H9 (cell line): ENCODE data around the gene VCAN. TPM values are rescaled to one million over a fixed set of nuclear protein-coding genes. Genes with fewer than 3 reads are reported as not detected.

Experiments used
- DNase-seq: peaks from one replicate; pipeline ENCODE4 v3.0.0-alpha.2; 2017
- H2AFZ ChIP-seq: one replicate; pipeline ENCODE4 v1.6.1; 2013; ENCODE audit warnings: mild to moderate bottlenecking, low read length, control low read depth, moderate library complexity
- H2AK5ac ChIP-seq: 2 replicates; pipeline ENCODE4 v1.6.1; 2013; ENCODE audit warnings: low read length, control low read depth, mixed read lengths; ENCODE audit not compliant: insufficient read length
- H2BK120ac ChIP-seq: one replicate; pipeline ENCODE4 v1.6.1; 2013; ENCODE audit warnings: low read depth, mild to moderate bottlenecking, low read length, control low read depth, inconsistent platforms; ENCODE audit not compliant: poor library complexity, severe bottlenecking
- H2BK12ac ChIP-seq: 2 replicates; pipeline ENCODE4 v1.6.1; 2013; ENCODE audit warnings: low read length, control low read depth, mixed read lengths, low read depth; ENCODE audit not compliant: insufficient read length
- H2BK15ac ChIP-seq: 2 replicates; pipeline ENCODE4 v1.6.1; 2013; ENCODE audit warnings: low read depth, low read length, control low read depth
- H2BK20ac ChIP-seq: one replicate; pipeline ENCODE4 v1.6.1; 2013; ENCODE audit warnings: low read depth, mild to moderate bottlenecking, low read length, control low read depth, inconsistent platforms; ENCODE audit not compliant: poor library complexity, severe bottlenecking
- H2BK5ac ChIP-seq: 2 replicates; pipeline ENCODE4 v1.6.1; 2013; ENCODE audit warnings: low read length, control low read depth, mixed read lengths; ENCODE audit not compliant: insufficient read length
- H3K14ac ChIP-seq: 2 replicates; pipeline ENCODE4 v1.6.1; 2013; ENCODE audit warnings: low read length, control low read depth; ENCODE audit not compliant: insufficient read depth
- H3K18ac ChIP-seq: 2 replicates; pipeline ENCODE4 v1.6.1; 2013; ENCODE audit warnings: low read depth, mild to moderate bottlenecking, mixed read lengths, low read length, control low read depth; ENCODE audit not compliant: insufficient read length
- H3K23ac ChIP-seq: 2 replicates; pipeline ENCODE4 v1.6.1; 2013; ENCODE audit warnings: low read length, control low read depth, mixed read lengths, low read depth; ENCODE audit not compliant: insufficient read length
- H3K23me2 ChIP-seq: 2 replicates; pipeline ENCODE4 v1.6.1; 2013; ENCODE audit warnings: low read depth, mild to moderate bottlenecking, mixed read lengths, low read length, control low read depth; ENCODE audit not compliant: insufficient read length, poor library complexity, severe bottlenecking
- H3K27ac ChIP-seq: 2 replicates; pipeline ENCODE4 v1.5.1; 2013; ENCODE audit warnings: low read length, control low read depth, mixed read lengths, low read depth; ENCODE audit not compliant: insufficient read length
- H3K27me3 ChIP-seq: 2 replicates; pipeline ENCODE4 v1.6.1; 2013; ENCODE audit warnings: low read length, control low read depth, inconsistent platforms; ENCODE audit not compliant: insufficient read depth
- H3K4ac ChIP-seq: 2 replicates; pipeline ENCODE4 v1.6.1; 2013; ENCODE audit warnings: low read depth, mild to moderate bottlenecking, control low read depth, inconsistent platforms, low read length, moderate library complexity
- H3K4me1 ChIP-seq: 2 replicates; pipeline ENCODE4 v1.6.1; 2013; ENCODE audit warnings: low read length, control low read depth, inconsistent platforms; ENCODE audit not compliant: insufficient read depth
- H3K4me2 ChIP-seq: 2 replicates; pipeline ENCODE4 v1.6.1; 2013; ENCODE audit warnings: low read length, control low read depth, mixed read lengths; ENCODE audit not compliant: insufficient read length, insufficient read depth
- H3K56ac ChIP-seq: 2 replicates; pipeline ENCODE4 v1.6.1; 2013; ENCODE audit warnings: low read depth, mild to moderate bottlenecking, mixed read lengths, low read length, control low read depth; ENCODE audit not compliant: insufficient read length
- H3K79me1 ChIP-seq: 2 replicates; pipeline ENCODE4 v1.6.1; 2013; ENCODE audit warnings: low read depth, mild to moderate bottlenecking, moderate library complexity, low read length, control low read depth, inconsistent platforms; ENCODE audit not compliant: insufficient read depth, poor library complexity, severe bottlenecking
- H3K79me2 ChIP-seq: 2 replicates; pipeline ENCODE4 v1.6.1; 2013; ENCODE audit warnings: low read length, control low read depth, inconsistent platforms; ENCODE audit not compliant: insufficient read depth
- H3K9ac ChIP-seq: 2 replicates; pipeline ENCODE4 v1.6.1; 2013; ENCODE audit warnings: low read length, control low read depth, mixed read lengths; ENCODE audit not compliant: insufficient read length; ENCODE audit errors: extremely low read depth
- H3K9me3 ChIP-seq: one replicate; pipeline ENCODE4 v1.6.1; 2013; ENCODE audit warnings: low read depth, low read length, inconsistent platforms; ENCODE audit not compliant: control insufficient read depth
- H3T11ph ChIP-seq: one replicate; pipeline ENCODE4 v1.6.1; 2013; ENCODE audit warnings: mild to moderate bottlenecking, low read length, control low read depth, inconsistent platforms
- H4K20me1 ChIP-seq: one replicate; pipeline ENCODE4 v1.6.1; 2013; ENCODE audit not compliant: control insufficient read depth, insufficient read length, insufficient read depth
- H4K5ac ChIP-seq: 2 replicates; pipeline ENCODE4 v1.6.1; 2013; ENCODE audit warnings: low read depth, mild to moderate bottlenecking, mixed read lengths, low read length, control low read depth; ENCODE audit not compliant: insufficient read length
- H4K8ac ChIP-seq: replicated peaks from 2 replicates; pipeline ENCODE4 v1.6.1; 2013; ENCODE audit warnings: low read length, control low read depth, mixed read lengths, low read depth; ENCODE audit not compliant: insufficient read length
- H4K91ac ChIP-seq: 2 replicates; pipeline ENCODE4 v1.6.1; 2013; ENCODE audit warnings: low read depth, mild to moderate bottlenecking, moderate library complexity, mixed read lengths, low read length, control low read depth; ENCODE audit not compliant: insufficient read length
- H3K27ac Mint-ChIP-seq, 3 experiments: 2 replicates in 2 of 3; 3 replicates in 1 of 3; pipeline ENCODE4 v1.8.0; 2020 to 2021; ENCODE audit warnings: mixed read lengths in 3 of 3, mild to moderate bottlenecking in 1 of 3, moderate library complexity in 1 of 3
- H3K27me3 Mint-ChIP-seq: 2 replicates; pipeline ENCODE4 v1.8.0; 2021; ENCODE audit warnings: low read depth, mild to moderate bottlenecking, moderate library complexity, mixed read lengths
- H3K36me3 Mint-ChIP-seq, 3 experiments: 2 replicates in 2 of 3; 3 replicates in 1 of 3; pipeline ENCODE4 v1.8.0; 2020 to 2021; ENCODE audit warnings: low read depth in 3 of 3, mixed read lengths in 3 of 3; ENCODE audit not compliant: insufficient read depth in 1 of 3
- H3K4me1 Mint-ChIP-seq, 2 experiments: 2 replicates each; pipeline ENCODE4 v1.8.0; 2020; ENCODE audit warnings: mixed read lengths in 2 of 2
- H3K4me3 Mint-ChIP-seq, 2 experiments: 2 replicates in 1 of 2; 3 replicates in 1 of 2; pipeline ENCODE4 v1.8.0; 2020 to 2021; ENCODE audit warnings: mild to moderate bottlenecking in 2 of 2, mixed read lengths in 2 of 2, moderate library complexity in 1 of 2
- H3K9me3 Mint-ChIP-seq, 2 experiments: 2 replicates in 1 of 2; 3 replicates in 1 of 2; pipeline ENCODE4 v1.8.0; 2020; ENCODE audit warnings: mild to moderate bottlenecking in 2 of 2, mixed read lengths in 2 of 2, moderate library complexity in 1 of 2
- WGBS: extraction: QIAGEN DNeasy Blood & Tissue Kit; methylation state at CpG from one replicate; pipeline ENCODE4 v1.1.7; 2013; ENCODE audit warnings: missing lambda C conversion rate, low lambda C conversion rate, mixed read lengths; ENCODE audit not compliant: insufficient read length; ENCODE audit errors: extremely low coverage; 5-methylcytosine and 5-hydroxymethylcytosine counted together
- total RNA-seq: library from RNA; stranded (reverse); gene quantifications from 2 replicates; pipeline ENCODE4 v1.2.1, GENCODE V29; 2021
- TF ChIP-seq, protein P1 (sequence below): fragments of 200-600 bp; sonication (generic); conservative IDR thresholded peaks from 3 replicates; pipeline ENCODE4 v1.8.0; 2021; ENCODE audit warnings: antibody characterized with exemption, mild to moderate bottlenecking

The VCAN gene
- total RNA-seq, 1 experiment from 2014 or later: 278 TPM

DNA sequence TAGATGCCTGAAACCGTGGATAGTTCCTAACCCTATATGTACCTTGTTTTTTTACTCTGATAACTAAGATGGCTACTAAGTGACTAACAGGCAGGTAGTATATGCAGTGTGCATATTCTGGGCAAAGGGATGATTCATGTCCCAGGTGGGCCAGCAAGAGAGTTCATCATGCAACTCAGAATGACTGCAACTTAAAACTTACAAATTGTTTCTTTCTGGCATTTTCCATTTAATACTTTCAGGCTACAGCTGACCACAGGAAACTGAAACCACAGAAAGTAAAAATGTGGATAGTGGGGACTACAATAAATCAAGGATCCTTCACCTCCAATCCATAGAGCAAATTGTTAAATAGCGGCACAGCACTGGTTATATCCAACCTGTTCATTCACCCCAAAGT lies 30.7 kb upstream of the VCAN start:
- Histone ChIP-seq H3K14ac (no peak overlapping the region), H2BK5ac (no peak overlapping the region), H3K27me3 (no peaks in the 10 kb centered on the region), H3K79me2 (no peaks in the 10 kb centered on the region), H4K91ac (no peak overlapping the region), H3K9me3 (no peaks in the 10 kb centered on the region), H3K27ac (no peak overlapping the region), H3K4me2 (no peak overlapping the region), H2BK20ac (no peak overlapping the region), H3K4ac (no peak overlapping the region), H3T11ph (no peak overlapping the region), H4K20me1 (no peaks in the 10 kb centered on the region), H3K4me1 (no peaks in the 10 kb centered on the region), H2BK120ac (no peak overlapping the region), H4K8ac (no peak overlapping the region), H3K18ac (no peak overlapping the region), H3K23me2 (no peaks in the 10 kb centered on the region), H3K23ac (no peak overlapping the region), H2AFZ (no peak overlapping the region), H3K56ac (no peak overlapping the region), H2BK12ac (no peak overlapping the region), H2AK5ac (no peak overlapping the region), H2BK15ac (no peak overlapping the region), H4K5ac (no peak overlapping the region), H3K79me1 (no peaks in the 10 kb centered on the region), H3K9ac (no peak overlapping the region)
- DNase-seq: no peak
- no peak overlapping the region for H3K4me3 Mint-ChIP-seq
- no peak overlapping the region for H3K27ac Mint-ChIP-seq
- H3K9me3 Mint-ChIP-seq: peaks cover 11 to 18% of the 10 kb centered on the region in 2 experiments; a peak in 4 of 5 replicates
- WGBS: no CpG with 5 or more reads among the region's 2 CpGs
- no peaks in the 10 kb centered on the region for H3K27me3 Mint-ChIP-seq
- no peaks in the 10 kb centered on the region for H3K4me1 Mint-ChIP-seq
- TF ChIP-seq, protein P1, sequence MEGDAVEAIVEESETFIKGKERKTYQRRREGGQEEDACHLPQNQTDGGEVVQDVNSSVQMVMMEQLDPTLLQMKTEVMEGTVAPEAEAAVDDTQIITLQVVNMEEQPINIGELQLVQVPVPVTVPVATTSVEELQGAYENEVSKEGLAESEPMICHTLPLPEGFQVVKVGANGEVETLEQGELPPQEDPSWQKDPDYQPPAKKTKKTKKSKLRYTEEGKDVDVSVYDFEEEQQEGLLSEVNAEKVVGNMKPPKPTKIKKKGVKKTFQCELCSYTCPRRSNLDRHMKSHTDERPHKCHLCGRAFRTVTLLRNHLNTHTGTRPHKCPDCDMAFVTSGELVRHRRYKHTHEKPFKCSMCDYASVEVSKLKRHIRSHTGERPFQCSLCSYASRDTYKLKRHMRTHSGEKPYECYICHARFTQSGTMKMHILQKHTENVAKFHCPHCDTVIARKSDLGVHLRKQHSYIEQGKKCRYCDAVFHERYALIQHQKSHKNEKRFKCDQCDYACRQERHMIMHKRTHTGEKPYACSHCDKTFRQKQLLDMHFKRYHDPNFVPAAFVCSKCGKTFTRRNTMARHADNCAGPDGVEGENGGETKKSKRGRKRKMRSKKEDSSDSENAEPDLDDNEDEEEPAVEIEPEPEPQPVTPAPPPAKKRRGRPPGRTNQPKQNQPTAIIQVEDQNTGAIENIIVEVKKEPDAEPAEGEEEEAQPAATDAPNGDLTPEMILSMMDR: no peak
- peaks cover 5 to 15% (median 11%) of the 10 kb centered on the region in 3 experiments for H3K36me3 Mint-ChIP-seq
